GM18951 (cell line): ENCODE data around the gene IL1RAPL2.
"Not testable (repeated sequence)": the region's sequence is repeated elsewhere in the genome, so short reads cannot be mapped to it uniquely, and the experiment has no call there.

Experiments
- POLR2A ChIP-seq: IDR thresholded peaks from 4 replicates; pipeline ENCODE4 v1.6.1; 2011; ENCODE audit warnings: mild to moderate bottlenecking; ENCODE audit not compliant: insufficient read length, insufficient read depth; ENCODE audit errors: extremely low read depth
- in situ Hi-C: fragments of 300-500 bp; cut with MboI; formaldehyde crosslinking; loops from one replicate; pipeline ENCODE4 v1.12.0; 2022; ENCODE audit warnings: low sequenced_read_pairs, mixed read lengths, inconsistent platforms; ENCODE audit not compliant: unreplicated experiment

The IL1RAPL2 gene

GRCh38 chrX:104935581-104935980 is 369.6 kb downstream of the IL1RAPL2 start:
- no peak for TF ChIP-seq POLR2A
- in situ Hi-C loops: no loop called here

GRCh38 chrX:104953251-104953650 is 387.3 kb downstream of the IL1RAPL2 start:
- in situ Hi-C loops: no loop called here
- no peak for TF ChIP-seq POLR2A

- in situ Hi-C loops: no loop called here
- TF ChIP-seq POLR2A: no peak
Measured at GRCh38 chrX:104961926-104962325, 395.9 kb downstream of the IL1RAPL2 start.

- in situ Hi-C loops: no loop called here
- no peak for TF ChIP-seq POLR2A
Measured at GRCh38 chrX:104968241-104968640, 402.2 kb downstream of the IL1RAPL2 start.

- no peak for TF ChIP-seq POLR2A
- in situ Hi-C loops: no loop called here
Measured at GRCh38 chrX:104972737-104973136, 406.7 kb downstream of the IL1RAPL2 start.

GRCh38 chrX:104987063-104987462 is 421.1 kb downstream of the IL1RAPL2 start:
- in situ Hi-C loops: no loop called here
- no peak for TF ChIP-seq POLR2A

GRCh38 chrX:104988038-104988437 is 422.0 kb downstream of the IL1RAPL2 start:
- no peak for TF ChIP-seq POLR2A
- in situ Hi-C loops: no loop called here

GRCh38 chrX:104995546-104995945 is 429.5 kb downstream of the IL1RAPL2 start:
- no peak for TF ChIP-seq POLR2A
- in situ Hi-C loops: no loop called here

- no peak for TF ChIP-seq POLR2A
- in situ Hi-C loops: no loop called here
Measured at GRCh38 chrX:105006103-105006502, 440.1 kb downstream of the IL1RAPL2 start.

GRCh38 chrX:105006996-105007395 is 441.0 kb downstream of the IL1RAPL2 start:
- TF ChIP-seq POLR2A: no peak
- in situ Hi-C loops: no loop called here

GRCh38 chrX:105013719-105014118 is 447.7 kb downstream of the IL1RAPL2 start:
- no peak for TF ChIP-seq POLR2A
- in situ Hi-C loops: no loop called here

GRCh38 chrX:105017641-105018040 is 451.6 kb downstream of the IL1RAPL2 start:
- TF ChIP-seq POLR2A: no peak
- in situ Hi-C loops: no loop called here

GRCh38 chrX:105018865-105019264 is 452.9 kb downstream of the IL1RAPL2 start:
- TF ChIP-seq POLR2A: no peak
- in situ Hi-C loops: no loop called here

GRCh38 chrX:105028962-105029361 is 463.0 kb downstream of the IL1RAPL2 start:
- in situ Hi-C loops: not testable (repeated sequence)

- in situ Hi-C loops: no loop called here
- TF ChIP-seq POLR2A: no peak
Measured at GRCh38 chrX:105038672-105039328, 472.8 kb downstream of the IL1RAPL2 start.
